ENCODE results near the gene VPS25.
"Not testable (repeated sequence)": the region's sequence is repeated elsewhere in the genome, so short reads cannot be mapped to it uniquely, and the experiment has no call there.

VPS25 gene

DNA sequence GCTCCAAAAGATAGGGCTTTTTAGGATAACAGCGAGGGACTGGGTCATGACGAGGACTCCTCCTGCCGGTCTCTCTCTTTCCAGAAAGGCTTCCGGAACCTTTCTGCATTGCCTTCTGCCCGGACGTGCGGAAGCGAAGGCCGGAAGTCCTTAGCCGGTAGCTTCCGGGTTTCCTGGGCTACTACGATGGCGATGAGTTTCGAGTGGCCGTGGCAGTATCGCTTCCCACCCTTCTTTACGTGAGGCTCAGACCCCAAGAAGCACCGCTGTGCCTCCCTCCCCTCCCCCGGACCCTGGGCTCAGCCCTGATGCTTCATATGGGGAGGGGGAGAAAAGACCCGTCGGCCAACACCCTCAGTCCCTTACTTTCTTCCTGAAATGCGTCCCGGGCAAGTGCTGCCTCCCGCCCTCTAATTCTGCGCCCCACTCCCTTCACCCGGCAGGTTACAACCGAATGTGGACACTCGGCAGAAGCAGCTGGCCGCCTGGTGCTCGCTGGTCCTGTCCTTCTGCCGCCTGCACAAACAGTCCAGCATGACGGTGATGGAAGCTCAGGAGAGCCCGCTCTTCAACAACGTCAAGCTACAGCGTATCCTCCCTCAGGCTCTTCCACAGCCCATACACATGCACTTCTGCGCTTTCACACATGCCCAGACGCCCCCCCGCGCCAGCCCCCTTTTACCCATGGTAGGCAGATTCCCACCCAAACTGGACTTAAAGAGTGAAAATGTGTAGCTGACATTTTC is at the start of gene VPS25:
Gene VPS25, plus strand, starts transcription at position 160 of the 746 bp plus-strand sequence. Its CDS starts 27 bp downstream, at position 187.
- peak; percentile 50 to 59 for DNase-seq (ENCODE audit: low read depth in 2 of 2)

DNA sequence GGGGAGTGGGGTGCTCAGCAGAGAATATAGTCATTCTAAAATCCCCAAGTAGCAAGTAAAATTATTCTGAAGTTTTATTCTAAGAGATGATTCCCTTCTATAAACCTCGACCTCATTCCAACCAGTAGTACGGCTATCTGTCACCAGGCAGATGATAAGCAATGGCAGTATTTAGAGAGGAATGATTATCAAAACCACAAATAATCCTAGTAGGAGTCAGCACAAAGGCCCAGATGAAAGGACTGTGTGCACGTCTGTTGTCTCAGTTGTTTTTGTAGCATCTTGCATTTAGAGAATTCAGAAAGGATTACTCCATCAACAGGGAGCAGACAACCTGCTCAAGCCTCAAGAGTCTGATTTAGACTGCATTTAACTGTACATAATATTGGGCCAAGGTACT is 49.6 kb upstream of the VPS25 start:
- no peak for DNase-seq (ENCODE audit: low read depth in 2 of 2)

DNA sequence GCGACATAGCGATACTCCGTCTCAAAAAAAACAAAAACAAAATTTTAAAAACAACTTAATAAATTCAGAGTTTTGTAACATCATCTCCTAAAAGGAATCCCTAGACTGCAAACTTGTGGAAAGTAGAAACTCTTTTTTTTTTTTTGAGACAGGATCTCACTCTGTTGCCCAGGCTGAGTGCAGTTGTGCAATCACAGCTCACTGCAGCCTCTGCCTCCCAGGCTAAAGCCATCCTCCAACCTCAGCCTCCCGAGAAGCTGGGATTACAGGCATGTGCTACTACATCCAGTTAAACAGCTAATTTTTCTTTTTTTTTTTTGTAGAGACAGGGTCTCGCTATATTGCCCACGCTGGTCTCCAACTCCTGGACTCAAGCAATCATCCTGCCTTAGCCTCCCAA is 48.1 kb upstream of the VPS25 start:
- DNase-seq (ENCODE audit: low read depth in 2 of 2) = no peak

DNA sequence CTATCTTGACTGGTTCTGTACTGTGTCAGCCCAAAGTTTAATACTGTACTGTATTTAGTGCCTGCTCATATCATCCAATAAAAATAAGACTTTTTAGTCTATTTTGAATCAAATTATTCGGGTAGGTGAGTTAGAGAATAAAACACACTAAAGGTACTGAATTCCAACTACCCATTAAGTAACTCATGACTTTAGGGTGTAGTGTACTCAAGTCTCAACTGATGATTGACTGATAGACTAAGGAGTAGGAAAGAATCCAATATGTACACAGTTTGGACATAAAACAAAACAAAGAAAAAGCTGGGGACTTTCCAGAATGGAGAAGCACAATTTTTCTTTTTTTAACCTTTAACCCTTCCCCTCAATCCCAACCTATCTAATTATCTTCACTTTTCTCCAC is 32.5 kb upstream of the VPS25 start:
- DNase-seq (ENCODE audit: low read depth in 2 of 2) = no peak

DNA sequence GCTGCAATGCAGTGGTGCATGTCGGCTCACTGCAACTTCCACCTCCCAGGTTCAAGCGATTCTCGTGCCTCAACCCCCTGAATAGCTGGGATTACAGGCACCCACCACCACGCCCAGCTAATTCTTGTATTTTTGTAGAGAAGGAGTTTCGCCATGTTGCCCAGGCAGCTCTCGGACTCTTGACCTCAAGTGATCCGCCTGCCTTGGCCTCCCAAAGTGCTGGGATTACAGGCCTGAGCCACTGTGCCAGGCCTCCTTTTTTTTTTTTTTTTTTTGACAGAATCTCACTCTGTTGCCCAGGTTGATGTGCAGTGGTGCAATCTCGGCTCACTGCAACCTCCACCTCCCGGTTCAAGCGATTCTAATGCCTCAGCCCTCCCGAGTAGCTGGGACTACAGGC is 30.3 kb upstream of the VPS25 start:
- DNase-seq (ENCODE audit: low read depth in 2 of 2) = not testable (repeated sequence)

DNA sequence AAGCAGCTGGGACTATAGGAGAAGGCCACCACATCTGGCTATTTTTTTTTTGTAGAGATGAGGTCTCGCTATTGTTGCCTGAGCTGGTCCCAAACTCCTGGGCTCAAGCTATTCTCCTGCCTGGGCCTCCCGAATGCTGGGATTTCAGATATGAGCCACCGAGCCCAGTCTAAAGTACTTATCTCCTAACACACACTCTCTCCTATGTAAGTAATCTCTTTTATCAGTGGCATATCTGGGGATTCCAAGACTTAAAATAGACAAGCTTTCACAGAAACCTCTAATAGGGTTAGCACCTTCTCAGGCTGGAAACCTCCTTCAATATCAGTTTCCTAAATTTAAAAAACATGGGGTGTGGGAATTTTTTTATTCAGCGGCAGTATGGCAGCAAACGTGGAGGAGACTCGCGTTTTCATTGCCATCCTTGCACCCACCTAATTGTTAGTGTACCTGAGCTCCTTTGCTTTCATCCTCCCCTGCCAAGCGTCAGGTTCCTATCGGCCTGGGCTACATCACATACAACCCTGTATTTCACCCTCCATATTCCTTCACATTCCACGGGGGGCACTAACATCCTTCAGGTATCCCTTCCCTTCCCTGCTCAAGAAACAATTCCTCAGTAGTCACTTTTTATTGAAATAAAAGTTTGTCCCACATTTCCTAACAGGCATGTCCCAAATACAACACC is 29.5 kb upstream of the VPS25 start:
- DNase-seq (ENCODE audit: low read depth in 2 of 2) = no peak

DNA sequence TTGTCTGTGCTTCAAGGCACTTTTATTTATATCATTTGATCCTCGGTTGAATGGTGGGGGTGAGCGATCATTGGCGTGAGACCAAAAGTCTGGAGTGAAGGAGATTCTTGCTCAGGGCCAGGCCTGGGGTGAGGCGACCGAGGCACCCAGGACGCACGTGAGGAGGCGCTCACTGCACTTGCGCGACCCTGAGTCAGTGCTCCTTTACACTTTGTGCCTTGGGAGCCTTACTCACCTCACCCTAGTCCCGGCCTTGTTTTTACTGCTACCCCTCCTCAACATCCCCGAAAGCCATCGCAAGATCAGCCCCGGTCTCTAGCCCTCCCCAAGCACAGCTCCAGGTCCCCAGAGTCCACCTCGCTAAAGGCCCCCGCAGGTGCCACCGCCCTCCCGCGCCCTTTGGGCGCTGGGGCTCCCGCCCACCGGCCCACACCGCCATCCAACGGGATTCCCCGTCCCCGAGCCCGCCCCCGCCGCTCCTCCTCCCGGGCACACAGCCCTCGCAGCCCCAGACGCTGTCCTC is 28.9 kb upstream of the VPS25 start:
- peak; percentile 35 to 36 for DNase-seq (ENCODE audit: low read depth in 2 of 2)

DNA sequence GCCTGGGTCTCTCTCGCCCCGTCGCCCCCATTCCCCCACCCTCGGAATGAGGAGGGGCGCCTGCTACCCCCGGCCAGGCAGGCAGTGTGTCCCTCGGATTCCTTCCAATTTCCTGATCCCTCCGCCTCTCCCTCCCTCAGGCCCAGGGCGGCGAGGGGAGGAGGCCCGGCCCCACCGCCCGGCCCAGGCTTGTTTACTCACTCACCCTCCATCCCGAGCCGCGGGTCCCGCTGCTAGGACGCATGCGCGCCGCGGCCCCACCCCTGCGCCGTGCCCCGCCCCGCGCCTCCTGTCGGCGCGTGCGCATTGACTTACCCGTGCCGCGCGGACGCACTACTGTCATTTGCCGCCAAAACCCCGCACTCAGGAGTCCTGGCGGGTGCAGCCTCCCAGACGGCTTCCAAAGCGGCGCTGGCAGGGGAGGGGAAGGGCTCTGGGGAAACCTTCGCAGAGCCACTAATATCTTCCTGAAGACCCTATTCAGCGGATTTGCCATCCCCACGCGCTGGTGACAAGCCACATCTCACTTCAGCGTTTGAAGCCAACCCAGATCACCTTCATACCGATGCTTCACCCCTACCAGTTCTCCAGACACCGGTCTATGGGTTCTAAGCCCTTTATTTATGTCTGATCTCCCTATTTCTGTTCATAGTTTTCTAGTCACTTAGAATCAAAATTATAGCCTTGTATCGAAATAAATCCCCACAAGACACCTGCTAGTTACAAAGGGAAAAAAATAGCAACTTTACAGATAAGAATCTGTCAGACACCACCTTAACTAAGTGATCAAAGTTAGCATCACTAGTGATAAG is 28.2 kb upstream of the VPS25 start, which contains the start of gene EZH1:
Gene EZH1, minus strand, starts transcription at position 235 of the 812 bp plus-strand sequence. CDS start 16,099 bp downstream, outside the sequence.
- peak; percentile 84 to 87 for DNase-seq (ENCODE audit: low read depth in 2 of 2)

DNA sequence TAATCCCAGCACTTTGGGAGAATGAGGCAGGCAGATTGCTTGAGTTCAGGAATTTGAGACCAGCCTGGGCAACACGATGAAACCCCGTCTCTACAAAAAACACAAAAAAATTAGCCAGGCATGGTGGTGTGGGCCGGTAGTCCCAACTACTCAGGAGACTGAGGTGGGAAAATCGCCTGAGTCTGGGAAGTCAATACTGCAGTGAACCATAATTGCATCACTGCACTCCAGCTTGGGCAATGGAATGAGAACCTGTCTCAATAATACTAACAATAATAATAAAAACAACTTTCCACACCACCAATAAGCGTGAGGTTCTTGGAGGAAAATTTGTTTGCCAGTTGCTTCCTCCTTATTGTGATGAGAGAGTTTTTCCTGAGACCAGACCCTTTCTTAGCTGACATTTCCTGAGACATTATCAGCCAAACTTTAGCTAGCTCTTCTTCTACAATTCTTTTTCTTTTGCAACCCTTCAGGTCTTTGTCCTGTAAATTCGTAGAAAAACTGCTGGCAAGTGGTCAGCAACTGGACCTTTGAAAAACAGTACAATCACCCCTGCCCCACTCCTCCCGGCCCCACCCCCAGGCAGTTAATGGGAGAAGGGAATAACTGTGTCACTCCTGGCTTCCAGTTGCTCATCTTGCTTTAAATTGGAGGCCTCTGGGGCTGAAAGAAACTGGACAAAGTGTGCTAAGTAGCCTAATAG is 24.9 kb upstream of the VPS25 start:
- no peak for DNase-seq (ENCODE audit: low read depth in 2 of 2)

DNA sequence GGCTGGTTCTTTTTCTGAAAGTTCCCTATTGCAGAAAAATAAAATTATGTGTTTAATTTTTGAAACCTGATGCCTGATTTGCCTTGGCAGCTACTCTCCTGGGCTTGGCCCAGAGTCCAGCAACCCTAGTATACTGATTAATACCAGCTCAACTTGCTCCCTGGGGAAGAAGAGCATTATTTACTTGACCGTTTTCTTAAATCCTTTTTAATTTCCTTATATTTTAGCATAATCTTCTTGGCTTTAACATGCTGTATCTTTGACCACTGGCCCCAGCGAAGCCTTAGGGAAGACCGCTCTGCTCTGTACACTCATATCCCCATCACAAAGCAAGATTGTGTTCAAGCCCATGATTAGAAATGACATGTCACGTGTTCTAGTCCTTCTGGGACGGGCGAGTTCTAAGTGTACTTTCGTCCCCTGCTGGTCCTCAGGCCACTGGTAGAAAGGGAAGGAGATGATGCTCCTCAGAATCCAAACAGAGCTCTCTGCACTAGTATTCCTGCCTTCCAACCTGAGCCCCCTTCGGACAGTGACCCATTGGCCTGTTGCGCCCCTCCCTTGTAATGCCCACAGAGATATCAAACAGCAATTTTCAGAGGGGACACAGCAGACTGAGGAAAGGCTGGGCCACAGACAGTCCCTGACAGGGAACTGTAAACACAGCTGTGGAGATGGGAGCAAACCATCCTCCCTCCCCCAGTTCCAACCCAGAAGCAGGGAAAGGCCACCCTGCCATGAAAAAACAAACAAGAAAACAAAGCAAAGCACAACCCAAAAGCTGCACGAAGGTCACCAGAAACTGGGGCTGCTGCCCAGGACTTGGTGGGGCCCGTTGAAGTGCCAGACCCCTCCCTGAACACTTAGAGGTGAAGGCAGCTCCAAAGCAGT is 24.1 kb upstream of the VPS25 start:
- DNase-seq (ENCODE audit: low read depth in 2 of 2) = no peak

DNA sequence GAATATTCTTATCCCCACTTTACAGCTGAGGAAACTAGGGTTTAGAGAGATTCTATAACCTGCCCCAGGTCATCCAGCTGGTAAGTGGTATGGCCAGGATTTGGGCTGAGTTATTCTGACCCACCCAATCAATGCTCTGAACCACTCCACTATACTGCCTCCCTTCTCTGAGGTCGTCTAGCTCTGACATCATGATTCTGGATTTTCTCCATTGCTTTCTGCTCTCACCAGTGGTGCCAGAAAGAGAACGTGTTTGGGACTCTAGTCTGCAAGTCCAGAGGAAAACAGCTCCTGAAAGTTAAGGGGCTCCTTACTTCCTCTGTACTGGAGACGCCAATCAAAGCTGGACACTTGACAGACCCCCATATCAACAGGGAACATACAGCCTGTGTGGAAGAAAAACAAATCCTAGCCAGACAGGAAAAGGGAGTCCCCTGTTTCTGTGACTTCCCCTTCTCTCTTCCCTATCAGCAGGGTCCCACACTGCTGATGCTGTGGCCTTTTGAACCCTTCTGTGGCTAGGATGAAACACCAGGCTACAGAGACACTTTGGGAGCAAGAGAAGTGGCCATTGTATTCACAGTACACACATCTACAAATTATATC is 22.4 kb upstream of the VPS25 start:
- no peak for DNase-seq (ENCODE audit: low read depth in 2 of 2)

DNA sequence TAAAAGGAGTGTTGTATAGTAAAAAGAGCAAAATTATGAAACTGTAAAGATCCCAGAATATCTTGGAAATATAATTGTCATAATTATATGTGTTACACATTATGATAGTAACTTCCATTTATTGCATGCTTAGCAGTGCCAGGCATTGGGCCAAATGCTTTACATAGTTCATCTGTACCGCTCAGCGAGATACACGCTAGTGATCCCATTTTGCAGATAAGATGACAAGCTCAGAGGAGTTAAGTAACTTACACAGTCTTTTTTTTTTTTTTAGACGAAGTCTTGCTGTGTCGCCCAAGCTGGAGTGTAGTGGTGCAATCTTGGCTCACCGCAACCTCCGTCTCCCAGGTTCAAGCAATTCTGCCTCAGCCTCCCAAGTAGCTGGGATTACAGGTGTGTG is 21.6 kb upstream of the VPS25 start:
- no peak for DNase-seq (ENCODE audit: low read depth in 2 of 2)

DNA sequence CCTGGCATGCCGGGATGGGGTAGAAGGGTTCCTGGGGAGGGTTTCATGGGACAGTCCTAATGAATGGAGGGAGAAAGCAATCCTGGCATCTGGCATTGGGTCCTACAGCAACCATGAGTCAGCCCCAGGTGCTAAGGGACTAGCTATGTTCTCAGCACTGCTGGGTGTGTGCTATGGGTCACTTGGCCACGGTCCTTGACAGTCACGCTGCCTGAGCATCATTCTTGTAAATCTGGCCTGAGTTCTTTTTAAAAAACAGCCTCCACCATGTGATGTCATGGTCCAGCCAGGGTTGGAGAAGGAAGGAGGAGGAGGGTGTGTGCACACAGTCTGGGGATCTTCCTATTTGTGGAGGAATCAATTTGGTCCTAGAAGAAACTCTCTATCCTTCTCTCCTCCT is 18.5 kb upstream of the VPS25 start:
- no peak for DNase-seq (ENCODE audit: low read depth in 2 of 2)

DNA sequence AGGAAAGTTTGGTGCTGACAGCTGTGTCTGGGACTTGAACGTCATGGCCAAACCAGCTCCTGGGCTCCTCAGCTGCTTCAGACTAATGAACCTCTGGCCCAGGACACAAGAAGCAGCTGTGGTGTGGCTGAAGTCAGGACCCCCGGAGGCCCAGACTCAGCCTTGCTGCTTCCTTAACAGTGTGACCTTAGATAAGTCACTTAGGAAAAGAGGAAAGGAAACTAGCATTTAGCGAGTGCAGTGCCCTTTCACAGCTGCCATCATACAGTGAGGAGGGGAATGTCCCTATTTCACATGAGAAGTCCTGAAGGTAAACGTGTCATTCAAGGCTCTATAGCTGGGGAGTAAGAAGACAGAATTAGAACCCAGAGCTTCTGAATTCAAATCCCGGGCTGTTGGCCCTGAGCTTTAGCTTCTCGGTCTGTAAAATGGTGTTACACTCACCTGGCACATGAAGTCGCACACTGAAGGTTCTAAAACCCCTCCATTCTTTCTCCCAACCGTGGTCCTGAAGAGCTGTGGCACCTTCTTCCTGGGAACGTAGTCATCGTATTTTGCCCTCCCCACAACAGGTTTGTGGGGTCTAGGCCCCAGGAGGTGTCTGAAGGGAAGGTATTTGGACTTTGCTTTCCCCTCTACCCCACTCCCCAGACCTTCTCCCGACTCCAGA is 13.1 kb upstream of the VPS25 start:
- DNase-seq (ENCODE audit: low read depth in 2 of 2) = no peak

DNA sequence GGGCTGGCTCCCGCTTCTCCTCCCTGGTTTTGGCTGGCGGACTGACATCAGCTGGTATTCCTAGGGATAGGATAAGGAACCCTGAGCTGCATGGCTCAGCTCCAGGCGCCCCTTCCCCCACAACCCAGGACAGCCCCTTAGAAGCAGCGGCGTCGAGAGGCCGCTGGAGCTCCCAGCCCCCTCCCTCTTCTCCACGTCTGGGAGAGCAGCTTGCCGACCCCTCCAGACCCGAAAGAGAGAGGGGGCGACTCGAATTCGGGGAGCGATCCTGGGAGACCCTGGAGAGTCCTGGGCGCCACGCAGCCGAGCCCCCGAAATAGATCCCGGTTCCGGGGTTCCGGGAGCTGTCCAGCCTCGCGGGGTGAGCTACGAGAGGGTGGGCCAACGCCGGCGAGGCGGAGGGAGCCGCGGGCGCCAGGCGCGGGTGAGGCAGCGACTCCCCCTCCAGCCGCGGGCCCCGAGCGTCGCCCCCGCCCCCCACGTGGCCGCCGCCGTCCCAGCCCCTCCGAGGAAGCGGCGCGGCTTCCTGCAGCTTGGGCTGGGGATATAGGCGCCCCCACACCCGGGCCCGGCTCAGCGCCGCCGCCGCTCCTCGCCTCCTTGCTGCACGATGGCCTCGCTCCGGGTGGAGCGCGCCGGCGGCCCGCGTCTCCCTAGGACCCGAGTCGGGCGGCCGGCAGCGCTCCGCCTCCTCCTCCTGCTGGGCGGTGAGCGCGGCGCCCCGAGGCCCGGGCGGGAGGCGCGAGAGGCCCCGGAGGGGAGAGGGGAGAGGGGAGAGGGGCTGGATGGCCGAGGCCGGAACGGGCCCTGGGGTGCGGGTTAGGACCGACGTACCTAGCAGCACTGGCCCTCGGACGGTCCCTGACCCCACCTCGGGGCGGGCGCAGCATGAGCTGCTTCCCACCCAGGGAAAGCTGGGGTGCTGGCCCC is 12.3 kb upstream of the VPS25 start, which contains the start of gene RAMP2:
Gene RAMP2, plus strand, starts transcription at position 576 of the 930 bp plus-strand sequence. Its CDS starts 35 bp downstream, at position 611.
- DNase-seq (ENCODE audit: low read depth in 2 of 2) = no peak

DNA sequence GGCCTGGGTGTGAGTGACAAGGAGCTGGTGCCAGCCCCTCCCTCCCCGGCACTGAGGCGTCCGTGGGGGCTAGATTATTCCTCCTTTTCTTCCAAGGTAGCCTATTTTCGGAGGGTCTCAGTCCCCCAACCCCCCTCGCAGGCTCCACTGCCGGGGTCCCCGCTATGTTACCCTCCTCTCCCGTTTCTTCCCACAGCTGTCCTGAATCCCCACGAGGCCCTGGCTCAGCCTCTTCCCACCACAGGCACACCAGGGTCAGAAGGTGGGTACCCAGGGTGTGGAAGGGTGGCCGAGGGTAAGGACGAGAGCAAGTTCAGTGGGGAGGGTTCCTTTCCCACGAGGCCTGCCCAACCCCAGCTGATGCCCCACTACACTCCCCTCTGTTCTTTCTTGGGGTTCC is 11.6 kb upstream of the VPS25 start:
- DNase-seq (ENCODE audit: low read depth in 2 of 2) = no peak

DNA sequence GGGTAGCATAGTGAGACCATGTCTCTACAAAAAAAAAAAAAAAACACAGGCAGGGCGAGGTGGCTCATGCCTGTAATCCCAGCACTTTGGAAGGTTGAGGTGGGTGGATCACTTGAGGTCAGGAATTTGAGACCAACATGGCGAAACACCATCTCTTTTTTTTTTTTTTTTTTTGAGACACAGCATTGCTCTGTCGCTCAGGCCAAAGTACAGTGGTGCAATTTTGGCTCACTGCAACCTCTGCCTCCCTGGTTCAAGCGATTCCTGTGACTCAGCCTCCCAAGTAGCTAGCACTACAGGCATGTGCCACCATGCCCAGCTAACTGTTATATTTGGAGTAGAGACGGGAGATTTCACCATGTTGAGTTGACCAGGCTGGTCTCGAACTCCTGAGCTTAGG is 7.1 kb upstream of the VPS25 start:
- DNase-seq (ENCODE audit: low read depth in 2 of 2) = no peak

DNA sequence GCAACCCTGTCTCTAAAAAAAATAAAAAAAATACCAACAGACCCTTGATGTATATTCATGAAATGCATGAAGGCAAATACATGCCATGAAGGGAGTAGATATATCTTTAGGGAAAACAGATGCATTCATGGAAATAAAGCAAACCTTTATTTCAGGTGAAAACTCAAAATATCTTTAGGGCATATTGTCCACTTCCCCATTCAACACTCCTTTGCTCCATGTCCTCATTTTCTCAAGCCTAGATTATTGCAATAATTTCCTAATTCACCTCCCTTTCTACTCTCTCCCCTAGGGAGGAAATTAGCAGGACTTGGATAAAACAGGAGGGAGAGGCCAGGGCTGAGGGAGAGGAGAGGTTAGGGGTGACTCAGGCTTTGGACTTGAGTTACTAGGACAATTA is 5.7 kb upstream of the VPS25 start:
- no peak for DNase-seq (ENCODE audit: low read depth in 2 of 2)

All from stimulated activated CD8-positive, alpha-beta memory T cell treated with anti-CD3 and anti-CD28 coated beads, Interleukin-2, amount 100 ng/mL, for 1 hour (primary cell).